NB4 (cell line): ENCODE data around the gene CHRM4.

ENCODE experiments used
- MYC ChIP-seq: IDR thresholded peaks from 2 replicates; pipeline ENCODE4 v1.6.1; 2011; ENCODE audit warnings: low read depth, low read length
- POLR2A ChIP-seq: IDR thresholded peaks from 2 replicates; pipeline ENCODE4 v1.6.1; 2011; ENCODE audit warnings: mild to moderate bottlenecking; ENCODE audit not compliant: insufficient read length; ENCODE audit errors: extremely low read depth
- TF ChIP-seq, protein P1 (sequence below): IDR thresholded peaks from one replicate; pipeline ENCODE4 v1.5.1; 2012; ENCODE audit warnings: low read depth, low read length
- TF ChIP-seq, protein P2 (sequence below): IDR thresholded peaks from 2 replicates; pipeline ENCODE4 v1.6.1; 2011; ENCODE audit warnings: low read depth, low read length

DNA sequence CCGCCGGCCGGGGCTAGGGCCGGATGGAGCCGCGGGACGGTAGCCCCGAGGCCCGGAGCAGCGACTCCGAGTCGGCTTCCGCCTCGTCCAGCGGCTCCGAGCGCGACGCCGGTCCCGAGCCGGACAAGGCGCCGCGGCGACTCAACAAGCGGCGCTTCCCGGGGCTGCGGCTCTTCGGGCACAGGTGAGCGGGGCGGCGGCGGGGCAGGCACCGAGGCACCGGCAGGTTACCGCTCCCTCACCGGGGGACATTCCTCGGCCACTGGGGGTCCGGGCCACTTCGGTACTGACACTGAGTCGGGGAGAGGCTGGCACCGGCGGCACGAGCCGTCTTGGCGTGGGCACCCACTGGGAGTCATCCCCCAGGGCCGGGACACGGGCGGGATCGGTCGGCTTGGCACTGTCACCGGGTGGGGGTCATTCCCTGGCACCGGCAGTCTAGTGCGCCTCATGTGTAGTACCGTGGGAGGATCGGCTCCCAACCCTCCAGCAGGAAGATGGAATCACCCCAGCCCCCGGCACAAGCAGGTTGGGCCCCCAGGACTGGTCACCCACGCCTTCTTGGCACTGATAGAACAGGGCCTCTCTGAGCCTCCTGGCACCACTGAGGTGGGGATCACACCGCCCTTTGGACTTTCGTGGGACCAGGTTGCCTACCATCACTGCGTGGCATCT, 43.8 kb downstream of the CHRM4 start:
- TF ChIP-seq POLR2A (no peak), MYC (no peak)
- TF ChIP-seq, protein P1, sequence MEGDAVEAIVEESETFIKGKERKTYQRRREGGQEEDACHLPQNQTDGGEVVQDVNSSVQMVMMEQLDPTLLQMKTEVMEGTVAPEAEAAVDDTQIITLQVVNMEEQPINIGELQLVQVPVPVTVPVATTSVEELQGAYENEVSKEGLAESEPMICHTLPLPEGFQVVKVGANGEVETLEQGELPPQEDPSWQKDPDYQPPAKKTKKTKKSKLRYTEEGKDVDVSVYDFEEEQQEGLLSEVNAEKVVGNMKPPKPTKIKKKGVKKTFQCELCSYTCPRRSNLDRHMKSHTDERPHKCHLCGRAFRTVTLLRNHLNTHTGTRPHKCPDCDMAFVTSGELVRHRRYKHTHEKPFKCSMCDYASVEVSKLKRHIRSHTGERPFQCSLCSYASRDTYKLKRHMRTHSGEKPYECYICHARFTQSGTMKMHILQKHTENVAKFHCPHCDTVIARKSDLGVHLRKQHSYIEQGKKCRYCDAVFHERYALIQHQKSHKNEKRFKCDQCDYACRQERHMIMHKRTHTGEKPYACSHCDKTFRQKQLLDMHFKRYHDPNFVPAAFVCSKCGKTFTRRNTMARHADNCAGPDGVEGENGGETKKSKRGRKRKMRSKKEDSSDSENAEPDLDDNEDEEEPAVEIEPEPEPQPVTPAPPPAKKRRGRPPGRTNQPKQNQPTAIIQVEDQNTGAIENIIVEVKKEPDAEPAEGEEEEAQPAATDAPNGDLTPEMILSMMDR = no peak
- TF ChIP-seq, protein P2, sequence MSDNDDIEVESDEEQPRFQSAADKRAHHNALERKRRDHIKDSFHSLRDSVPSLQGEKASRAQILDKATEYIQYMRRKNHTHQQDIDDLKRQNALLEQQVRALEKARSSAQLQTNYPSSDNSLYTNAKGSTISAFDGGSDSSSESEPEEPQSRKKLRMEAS = no peak
